ENCODE results near the gene BRD3. TPM values are rescaled to one million over a fixed set of nuclear protein-coding genes. Genes with fewer than 3 reads are reported as not detected.

The BRD3 gene
- polyA plus RNA-seq, 5 donors: 30.4 to 44.1 (median 33.8) TPM

Other genes with a start within 250 kb of the BRD3 start
- 10 to 100 TPM; 30.1 to 40.7 (median 34.2) TPM for gene VAV2, start 75.7 kb downstream of the BRD3 start, polyA plus RNA-seq (ENCODE audit: insufficient read depth in 1 of 5, insufficient read length in 5 of 5, low replicate concordance in 1 of 5)
- gene BRD3OS, start 42.5 kb downstream of the BRD3 start, polyA plus RNA-seq (ENCODE audit: insufficient read depth in 1 of 5, insufficient read length in 5 of 5, low replicate concordance in 1 of 5): 10 to 100 TPM; 16.3 to 23.6 (median 17.8) TPM
- 10 to 100 TPM; 27.4 to 38.5 (median 30.8) TPM for gene WDR5, start 68.1 kb upstream of the BRD3 start, polyA plus RNA-seq (ENCODE audit: insufficient read depth in 1 of 5, insufficient read length in 5 of 5, low replicate concordance in 1 of 5)
- not detected for gene RNU6ATAC, start 96.5 kb upstream of the BRD3 start, polyA plus RNA-seq (ENCODE audit: insufficient read depth in 1 of 5, insufficient read length in 5 of 5, low replicate concordance in 1 of 5)

Data from right lung (tissue), 5 donors.